ENCODE data around the gene DDX47. TPM values are rescaled to one million over a fixed set of nuclear protein-coding genes. Genes with fewer than 3 reads are reported as not detected.

The DDX47 gene
- total and polyA plus RNA-seq, 2 of the 4 experiments (the other 2 are of a cell fraction) = 77.8 to 89.5 TPM

GRCh38 chr12:12799163-12799920 lies 13.8 kb upstream of the DDX47 start:
- Histone ChIP-seq H3K4ac (ENCODE audit: low read depth, low read length) (no peak overlapping the region), H4K20me1 (ENCODE audit: insufficient read depth, low read length) (no peaks in the 10 kb centered on the region), H3K4me1 (ENCODE audit: control insufficient read depth, insufficient read depth, low read length) (peaks cover 10% of the 10 kb centered on the region), H3K4me2 (ENCODE audit: low read depth, low read length) (no peak overlapping the region), H2BK120ac (ENCODE audit: low read depth, low read length) (no peak overlapping the region), H3K9me3 (ENCODE audit: control insufficient read depth, insufficient read depth, low read length) (no peaks in the 10 kb centered on the region), H3K9me1 (ENCODE audit: insufficient read depth, low read length) (peaks cover 6% of the 10 kb centered on the region; the same call in 1 of the 2 replicates), H3K79me1 (ENCODE audit: low read depth in 1 of 2, low read length in 2 of 2) (peaks cover 0 to 4% of the 10 kb centered on the region in 2 experiments; a peak in 1 of 4 replicates), H3K4me3 (ENCODE audit: insufficient read depth, low read depth, low read length) (no peak overlapping the region), H2BK20ac (ENCODE audit: low read depth, low read length) (no peak overlapping the region), H2BK15ac (ENCODE audit: low read depth, low read length) (no peak overlapping the region), H3K9ac (ENCODE audit: low read depth, low read length) (no peak overlapping the region), H3K18ac (ENCODE audit: low read depth, low read length) (no peak overlapping the region; the same call in 1 of the 2 replicates), H2AK9ac (replicated peaks; ENCODE audit: low read depth, low read length, poor library complexity) (no peak overlapping the region), H3K27ac (ENCODE audit: insufficient read depth, low read length) (no peak overlapping the region), H3K27me3 (ENCODE audit: control insufficient read depth, insufficient read depth, low read length) (no peaks in the 10 kb centered on the region), H3K36me3 (ENCODE audit: control insufficient read depth, insufficient read depth, low read length) (no peaks in the 10 kb centered on the region), H3K14ac (replicated peaks; ENCODE audit: low read depth, low read length) (no peak overlapping the region), H4K5ac (ENCODE audit: low read depth, low read length) (no peak overlapping the region), H4K8ac (ENCODE audit: low read depth in 2 of 2, low read length in 2 of 2) (no peak overlapping the region), H2AFZ (replicated peaks; ENCODE audit: low read length, poor library complexity) (no peak overlapping the region), H3K23ac (ENCODE audit: low read depth, low read length) (no peak overlapping the region), H2AK5ac (ENCODE audit: low read depth, low read length) (peak overlapping the region; percentile 11; the same call in 1 of the 2 replicates), H4K91ac (ENCODE audit: insufficient read depth, low read depth, low read length) (no peak overlapping the region), H3K56ac (ENCODE audit: extremely low read depth, insufficient read depth, low read length) (no peak overlapping the region), H2BK5ac (ENCODE audit: low read depth, low read length, poor library complexity, severe bottlenecking) (no peak overlapping the region)
- in situ Hi-C loops (cut with MboI; ENCODE audit: low sequenced_read_pairs) = loop anchor here (10.0 kb wide), 2 partner anchors 185 to 435 kb away; no protein-coding TSS in a partner anchor
- TF ChIP-seq RFX5 (IDR thresholded peaks at IDR 0.05; ENCODE audit: low read depth, low read length) = no peak
- TF ChIP-seq BHLHE40 (IDR thresholded peaks at IDR 0.05; ENCODE audit: low read depth, low read length) = no peak
- no peak for TF ChIP-seq FOS (IDR thresholded peaks at IDR 0.05; ENCODE audit: low read depth, low read length)
- TF ChIP-seq RCOR1 (IDR thresholded peaks at IDR 0.05; ENCODE audit: insufficient replicate concordance, low read length) = no peak
- TF ChIP-seq MAZ (IDR thresholded peaks at IDR 0.05; ENCODE audit: borderline replicate concordance, low read depth, low read length) = no peak
- TF ChIP-seq USF2 (IDR thresholded peaks at IDR 0.05; ENCODE audit: low read depth, low read length) = no peak
- no peak for TF ChIP-seq SMC3 (IDR thresholded peaks at IDR 0.05; ENCODE audit: low read depth, low read length)
- DNase-seq (no peak), ATAC-seq (ENCODE audit: low read depth) (no peak)
- WGBS, 2 experiments (ENCODE audit: extremely low coverage in 2 of 2, insufficient read length in 1 of 2) = 74% methylated on average over 7 of the region's 8 CpGs; no CpG with 5 or more reads in 1 of the 2 experiments
- CTCF ChIA-PET = no interaction called here
- intact Hi-C loops (cut with micrococcal nuclease) = no loop called here
- POLR2A ChIA-PET (ENCODE audit: unreplicated experiment) = no interaction called here
- dilution Hi-C loops (cut with HindIII; ENCODE audit: low sequenced_read_pairs, unreplicated experiment) = no loop called here
- no TSS peak for BruUV-seq (replicated peaks)
